GM10847 (cell line): ENCODE data around the gene OR52K2.

Experiments
- POLR2A ChIP-seq: IDR thresholded peaks from 2 replicates; pipeline ENCODE4 v1.6.1; 2011; ENCODE audit not compliant: insufficient read length; ENCODE audit errors: extremely low read depth

Gene OR52K2

GRCh38 chr11:4448995-4449394 is at the start of gene OR52K2:
Gene OR52K2 (plus strand): TSS chr11:4449295. CDS start chr11:4449340, 45 bp downstream.
- no peak for TF ChIP-seq POLR2A

- no peak for TF ChIP-seq POLR2A
Measured at GRCh38 chr11:4416306-4416705, 32.8 kb upstream of the OR52K2 start.

- no peak for TF ChIP-seq POLR2A
Measured at GRCh38 chr11:4416816-4417215, 32.3 kb upstream of the OR52K2 start.

- TF ChIP-seq POLR2A = no peak
Measured at GRCh38 chr11:4418403-4418802, 30.7 kb upstream of the OR52K2 start.

DNA sequence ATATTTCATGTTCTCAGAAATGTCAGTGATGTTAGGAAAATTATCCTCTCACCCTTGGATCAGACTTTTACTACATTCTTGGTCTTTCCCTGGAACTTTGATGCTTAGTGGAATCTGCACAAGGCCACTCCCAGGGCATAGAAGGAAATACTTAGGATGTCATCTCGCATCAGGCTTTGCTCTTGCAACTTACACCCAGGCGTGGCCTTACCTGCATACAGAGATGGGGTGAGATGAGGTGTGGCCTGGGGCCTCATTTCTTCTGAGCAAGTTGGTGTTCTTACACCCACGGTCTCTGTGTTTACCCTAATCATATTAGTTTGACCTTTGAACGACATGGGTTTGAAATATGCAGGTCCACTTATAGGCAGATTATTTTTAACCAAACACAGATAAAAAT is 19.0 kb upstream of the OR52K2 start:
- no peak for TF ChIP-seq POLR2A

GRCh38 chr11:4433856-4434255 is 15.2 kb upstream of the OR52K2 start:
- TF ChIP-seq POLR2A = no peak

- TF ChIP-seq POLR2A = no peak
Measured at GRCh38 chr11:4436411-4436810, 12.7 kb upstream of the OR52K2 start.

DNA sequence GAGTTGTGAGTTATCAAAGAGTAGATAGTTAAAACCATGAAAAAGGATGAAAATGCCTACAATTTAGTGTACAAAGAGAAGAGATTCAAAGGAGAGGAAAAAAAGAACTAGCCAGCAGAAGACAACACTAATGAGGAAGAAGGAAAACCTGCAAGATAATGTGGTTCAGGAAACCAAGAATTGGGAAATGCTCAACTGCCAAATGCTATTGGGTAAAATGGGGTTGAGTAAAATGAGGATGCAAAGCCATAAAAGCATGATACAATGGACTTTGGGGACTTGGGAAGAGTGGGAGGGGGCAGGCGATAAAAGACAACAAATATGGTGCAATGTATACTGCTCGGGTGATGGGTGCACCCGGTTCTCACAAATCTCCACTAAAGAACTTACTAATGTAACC is 7.6 kb upstream of the OR52K2 start:
- no peak for TF ChIP-seq POLR2A

DNA sequence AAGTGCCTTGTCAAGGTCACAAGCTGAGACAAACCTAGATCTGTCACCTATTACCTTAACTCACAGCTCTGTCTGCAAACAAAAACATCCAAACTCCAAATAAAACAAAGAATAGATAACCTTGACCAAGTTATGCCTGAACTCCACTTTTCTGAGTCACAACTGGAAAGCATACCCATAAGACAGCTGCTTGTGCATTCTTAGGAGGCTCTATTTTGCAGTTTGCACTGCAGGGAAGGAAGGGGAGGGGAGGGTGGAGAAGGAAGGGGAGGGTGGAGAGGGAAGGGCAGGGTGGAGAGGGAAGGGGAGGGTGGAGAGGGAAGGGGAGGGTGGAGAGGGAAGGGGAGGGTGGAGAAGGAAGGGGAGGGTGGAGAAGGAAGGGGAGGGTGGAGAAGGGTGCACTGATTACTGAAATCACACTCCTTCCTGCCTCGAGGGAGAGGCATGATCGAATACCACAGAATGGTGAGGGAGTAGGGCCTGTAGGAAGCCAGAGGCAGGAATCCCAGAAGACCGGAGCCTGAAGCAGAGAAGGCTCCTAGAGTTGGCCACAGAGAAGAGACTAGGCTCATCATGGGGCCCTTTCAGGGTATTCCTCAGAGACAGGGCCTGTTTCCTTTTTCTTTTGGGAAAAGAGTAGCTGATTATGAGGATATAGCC is 5.7 kb upstream of the OR52K2 start:
- TF ChIP-seq POLR2A = no peak

GRCh38 chr11:4453118-4453517 is 4.0 kb downstream of the OR52K2 start:
- TF ChIP-seq POLR2A = no peak

GRCh38 chr11:4454021-4454420 is 4.9 kb downstream of the OR52K2 start:
- no peak for TF ChIP-seq POLR2A

DNA sequence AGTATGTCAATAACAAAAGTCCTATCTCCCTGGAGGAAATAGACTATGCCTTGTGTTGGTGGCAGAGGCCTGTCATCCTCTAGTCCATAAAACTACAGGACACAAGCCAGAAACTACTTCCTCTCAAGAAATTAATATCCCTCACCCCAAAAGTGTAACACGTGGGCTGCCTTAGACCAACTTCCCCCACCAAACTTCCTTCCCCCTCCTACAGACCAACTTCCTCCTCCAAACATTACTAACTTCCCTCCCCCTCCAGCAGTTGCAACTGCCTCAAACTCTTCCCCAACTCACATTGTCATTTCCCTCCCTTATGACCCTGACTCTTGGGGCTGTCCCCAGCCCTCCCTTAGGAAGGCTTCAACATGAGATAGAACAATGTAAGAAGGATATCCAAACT is 6.3 kb downstream of the OR52K2 start:
- TF ChIP-seq POLR2A = no peak

DNA sequence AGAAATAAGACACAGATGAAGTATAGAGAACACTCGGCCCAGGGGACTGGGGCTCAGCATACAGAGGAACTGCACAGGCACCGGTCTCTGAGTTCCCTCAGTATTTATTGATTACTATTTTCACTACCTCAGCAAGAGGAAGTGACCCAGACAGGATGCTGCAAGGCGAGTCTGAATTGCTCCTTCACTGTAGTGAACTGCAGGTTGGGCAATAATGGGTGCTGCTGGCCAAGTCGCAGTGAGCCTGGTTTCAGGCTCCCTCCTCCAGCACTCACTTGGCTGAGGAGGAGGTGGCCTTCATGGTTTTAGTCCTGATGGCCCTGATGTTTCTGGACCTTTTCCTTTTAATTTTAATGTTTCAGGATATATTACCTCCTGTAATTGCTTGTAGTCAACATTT is 10.4 kb downstream of the OR52K2 start:
- TF ChIP-seq POLR2A = no peak

DNA sequence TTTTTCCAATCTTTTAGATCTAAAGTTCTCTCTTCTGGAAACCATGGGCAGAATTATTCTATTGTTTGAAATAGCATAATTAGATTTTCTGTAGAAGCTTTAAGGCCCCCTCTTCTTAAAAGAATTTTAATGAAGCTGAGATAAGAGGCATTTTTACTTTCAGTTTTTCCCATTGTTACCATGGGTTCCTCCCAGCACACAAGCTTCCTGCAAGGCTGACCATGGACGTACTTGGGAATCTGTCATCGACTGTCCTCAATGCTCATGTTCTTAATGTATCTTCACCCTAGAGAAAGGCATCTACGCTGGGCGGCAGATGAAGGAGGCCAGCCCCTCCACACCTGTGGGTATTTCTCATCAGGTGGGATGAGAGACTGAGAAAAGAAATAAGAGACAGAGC is 11.1 kb downstream of the OR52K2 start:
- TF ChIP-seq POLR2A = no peak

GRCh38 chr11:4464216-4465159 is 15.4 kb downstream of the OR52K2 start:
- TF ChIP-seq POLR2A = no peak

- no peak for TF ChIP-seq POLR2A
Measured at GRCh38 chr11:4465407-4465806, 16.3 kb downstream of the OR52K2 start.
